Measurements from ENCODE around the gene SCUBE1. TPM values are rescaled to one million over a fixed set of nuclear protein-coding genes. Genes with fewer than 3 reads are reported as not detected.

Gene SCUBE1
- total RNA-seq, 1 experiment from 2014 or later, result not detected

GRCh38 chr22:43377548-43377895 lies 34.4 kb upstream of the SCUBE1 start:
- no TSS peak for BruUV-seq (replicated peaks)
- Histone ChIP-seq H3K9me3 (ENCODE audit: insufficient read depth, low read depth) (no peaks in the 10 kb centered on the region), H3K4me3 (no peak overlapping the region), H3K27me3 (ENCODE audit: insufficient read depth, low read depth) (peaks cover 94% of the 10 kb centered on the region), H3K9me2 (ENCODE audit: insufficient read depth) (no peaks in the 10 kb centered on the region), H4K20me1 (ENCODE audit: insufficient read depth) (no peaks in the 10 kb centered on the region), H2AFZ (no peak overlapping the region), H3K36me3 (ENCODE audit: low read depth) (no peaks in the 10 kb centered on the region), H3K4me1 (replicated peaks; ENCODE audit: insufficient read depth) (no peaks in the 10 kb centered on the region), H3K27ac (no peak overlapping the region), H3K79me2 (ENCODE audit: low read depth) (no peaks in the 10 kb centered on the region), H3K4me2 (no peak overlapping the region), H3F3A (ENCODE audit: insufficient read depth, low read depth) (no peaks in the 10 kb centered on the region)
- no peak for TF ChIP-seq EZH2 (IDR thresholded peaks at IDR 0.05; ENCODE audit: low read depth)
- no peak for TF ChIP-seq CTCF (conservative IDR thresholded peaks at IDR 0.05)
- intact Hi-C loops (cut with micrococcal nuclease; ENCODE audit: unreplicated experiment), result no loop called here
- DNase-seq, result no peak
- ChIA-PET POLR2A (ENCODE audit: unreplicated experiment) (no interaction called here), CTCF (interaction anchor here (1.2 kb wide), 1 partner anchor 104 kb away, joined by 4 read pairs; no protein-coding TSS in a partner anchor)

GRCh38 chr22:43376765-43377547 lies 33.8 kb upstream of the SCUBE1 start:
- no peak overlapping the region for H2AFZ ChIP-seq
- no peak for TF ChIP-seq EZH2 (IDR thresholded peaks at IDR 0.05; ENCODE audit: low read depth)
- TF ChIP-seq CTCF (conservative IDR thresholded peaks at IDR 0.05), result no peak
- H3F3A ChIP-seq (ENCODE audit: insufficient read depth, low read depth), result no peaks in the 10 kb centered on the region
- no peaks in the 10 kb centered on the region for H3K36me3 ChIP-seq (ENCODE audit: low read depth)
- BruUV-seq (replicated peaks), result no TSS peak
- no peak for DNase-seq
- H3K4me1 ChIP-seq (replicated peaks; ENCODE audit: insufficient read depth), result no peaks in the 10 kb centered on the region
- no peaks in the 10 kb centered on the region for H4K20me1 ChIP-seq (ENCODE audit: insufficient read depth)
- peaks cover 94% of the 10 kb centered on the region for H3K27me3 ChIP-seq (ENCODE audit: insufficient read depth, low read depth)
- H3K9me2 ChIP-seq (ENCODE audit: insufficient read depth), result no peaks in the 10 kb centered on the region
- no peak overlapping the region for H3K27ac ChIP-seq
- no peaks in the 10 kb centered on the region for H3K9me3 ChIP-seq (ENCODE audit: insufficient read depth, low read depth)
- no peak overlapping the region for H3K4me2 ChIP-seq
- H3K79me2 ChIP-seq (ENCODE audit: low read depth), result no peaks in the 10 kb centered on the region
- CTCF ChIA-PET, result no interaction called here
- intact Hi-C loops (cut with micrococcal nuclease; ENCODE audit: unreplicated experiment), result no loop called here
- POLR2A ChIA-PET (ENCODE audit: unreplicated experiment), result no interaction called here
- H3K4me3 ChIP-seq, result no peak overlapping the region

GRCh38 chr22:43375951-43376455 lies 32.8 kb upstream of the SCUBE1 start:
- Histone ChIP-seq H4K20me1 (ENCODE audit: insufficient read depth) (no peaks in the 10 kb centered on the region), H3K4me2 (no peak overlapping the region), H3K9me3 (ENCODE audit: insufficient read depth, low read depth) (no peaks in the 10 kb centered on the region), H3K27me3 (ENCODE audit: insufficient read depth, low read depth) (peaks cover 94% of the 10 kb centered on the region), H3K9me2 (ENCODE audit: insufficient read depth) (no peaks in the 10 kb centered on the region), H3K79me2 (ENCODE audit: low read depth) (no peaks in the 10 kb centered on the region), H3F3A (ENCODE audit: insufficient read depth, low read depth) (no peaks in the 10 kb centered on the region), H3K27ac (no peak overlapping the region), H3K4me3 (no peak overlapping the region), H2AFZ (no peak overlapping the region), H3K36me3 (ENCODE audit: low read depth) (no peaks in the 10 kb centered on the region), H3K4me1 (replicated peaks; ENCODE audit: insufficient read depth) (no peaks in the 10 kb centered on the region)
- no TSS peak for BruUV-seq (replicated peaks)
- ChIA-PET CTCF (no interaction called here), POLR2A (ENCODE audit: unreplicated experiment) (no interaction called here)
- intact Hi-C loops (cut with micrococcal nuclease; ENCODE audit: unreplicated experiment), result no loop called here
- no peak for DNase-seq
- no peak for TF ChIP-seq CTCF (conservative IDR thresholded peaks at IDR 0.05)
- TF ChIP-seq EZH2 (IDR thresholded peaks at IDR 0.05; ENCODE audit: low read depth), result no peak

Data from PC-9 (cell line).